Activated CD4-positive, alpha-beta T cell treated with anti-CD3 and anti-CD28 coated beads for 4 hours (primary cell): ENCODE measurements around the gene NMNAT3.

Experiments
- DNase-seq, 2 donors: peaks; one replicate each; pipeline ENCODE4 v3.0.0-alpha.2; 2020

NMNAT3 gene

GRCh38 chr3:139517321-139518065 lies 160.3 kb downstream of the NMNAT3 start:
- no peak for DNase-seq

GRCh38 chr3:139514741-139515140 lies 163.0 kb downstream of the NMNAT3 start:
- no peak for DNase-seq
